Keratinocyte (primary cell): ENCODE results near the gene TMF1.

Experiments
- EZH2 ChIP-seq: IDR thresholded peaks from one replicate; pipeline ENCODE4 v1.6.1; 2012; ENCODE audit warnings: inconsistent platforms, mild to moderate bottlenecking, low read length, moderate library complexity
- TF ChIP-seq, protein P1 (sequence below), 3 experiments: IDR thresholded peaks in 1 of 3; conservative IDR thresholded peaks in 1 of 3; optimal IDR thresholded peaks in 1 of 3; 2 replicates in 2 of 3; 3 replicates in 1 of 3; pipeline versions ENCODE3 to v1.5.1; 2011; ENCODE audit warnings: low read length in 3 of 3, mild to moderate bottlenecking in 3 of 3, moderate library complexity in 2 of 3, control low read depth in 1 of 3, inconsistent platforms in 1 of 3; ENCODE audit not compliant: insufficient read depth in 2 of 3; ENCODE audit errors: extremely low read depth in 1 of 3

DNA sequence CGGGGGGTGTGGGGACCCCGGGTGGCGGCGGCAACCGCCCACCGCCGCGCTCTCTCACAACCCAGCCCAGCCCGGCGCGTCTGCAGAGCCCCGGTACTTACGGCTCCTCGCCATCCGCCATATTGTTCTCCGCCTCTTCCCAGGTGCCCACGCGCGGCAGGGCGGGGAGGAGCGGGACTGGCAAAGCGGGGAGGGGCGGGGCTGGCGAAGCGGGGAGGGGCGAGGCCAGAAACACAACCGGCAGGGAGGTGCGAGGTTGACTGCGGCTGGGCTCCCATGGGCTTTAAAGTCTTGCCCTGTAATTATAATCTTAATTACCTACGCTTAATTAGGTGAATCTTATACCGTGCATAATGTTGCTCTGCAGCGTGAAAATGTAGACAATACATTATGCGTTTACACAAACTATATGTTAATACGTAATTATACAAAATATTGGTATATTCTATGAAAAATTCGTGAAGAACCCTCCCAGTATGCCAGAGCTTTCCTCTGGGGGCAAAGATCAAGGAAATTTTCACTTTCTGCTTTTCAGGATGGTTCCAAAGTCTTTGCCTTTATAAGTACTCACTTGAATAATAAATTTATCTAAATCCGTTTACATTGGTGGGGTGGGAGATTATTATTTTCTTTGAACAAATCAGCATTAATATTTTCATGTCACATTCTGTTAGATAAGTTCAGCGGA is 28.2 kb upstream of the TMF1 start, which contains the start of gene UBA3:
- TF ChIP-seq, protein P1, sequence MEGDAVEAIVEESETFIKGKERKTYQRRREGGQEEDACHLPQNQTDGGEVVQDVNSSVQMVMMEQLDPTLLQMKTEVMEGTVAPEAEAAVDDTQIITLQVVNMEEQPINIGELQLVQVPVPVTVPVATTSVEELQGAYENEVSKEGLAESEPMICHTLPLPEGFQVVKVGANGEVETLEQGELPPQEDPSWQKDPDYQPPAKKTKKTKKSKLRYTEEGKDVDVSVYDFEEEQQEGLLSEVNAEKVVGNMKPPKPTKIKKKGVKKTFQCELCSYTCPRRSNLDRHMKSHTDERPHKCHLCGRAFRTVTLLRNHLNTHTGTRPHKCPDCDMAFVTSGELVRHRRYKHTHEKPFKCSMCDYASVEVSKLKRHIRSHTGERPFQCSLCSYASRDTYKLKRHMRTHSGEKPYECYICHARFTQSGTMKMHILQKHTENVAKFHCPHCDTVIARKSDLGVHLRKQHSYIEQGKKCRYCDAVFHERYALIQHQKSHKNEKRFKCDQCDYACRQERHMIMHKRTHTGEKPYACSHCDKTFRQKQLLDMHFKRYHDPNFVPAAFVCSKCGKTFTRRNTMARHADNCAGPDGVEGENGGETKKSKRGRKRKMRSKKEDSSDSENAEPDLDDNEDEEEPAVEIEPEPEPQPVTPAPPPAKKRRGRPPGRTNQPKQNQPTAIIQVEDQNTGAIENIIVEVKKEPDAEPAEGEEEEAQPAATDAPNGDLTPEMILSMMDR (optimal IDR thresholded peaks at IDR 0.05 in 1 of 3, IDR thresholded peaks at IDR 0.05 in 1 of 3, conservative IDR thresholded peaks at IDR 0.05 in 1 of 3; ENCODE audit: extremely low read depth in 1 of 3, insufficient read depth in 2 of 3, low read length in 3 of 3) = no peak
- no peak for TF ChIP-seq EZH2
